ELF-1 (cell line): Measurements from ENCODE around the gene ADGRD1.
"Not testable (repeated sequence)": the region's sequence is repeated elsewhere in the genome, so short reads cannot be mapped to it uniquely, and the experiment has no call there.

Experiments
- DNase-seq: peaks from one replicate; pipeline ENCODE4 v3.0.0-alpha.2; 2016; ENCODE audit warnings: low read depth, low spot score

The ADGRD1 gene

GRCh38 chr12:130937546-130937945 lies 16.2 kb upstream of the ADGRD1 start:
- DNase-seq, result not testable (repeated sequence)

GRCh38 chr12:130938186-130938585 lies 15.5 kb upstream of the ADGRD1 start:
- DNase-seq, result no peak

GRCh38 chr12:130944878-130945277 lies 8.8 kb upstream of the ADGRD1 start:
- DNase-seq, result no peak

- DNase-seq, result no peak
These were observed 7.8 kb upstream of the ADGRD1 start for GRCh38 chr12:130945786-130946492.

GRCh38 chr12:130947028-130947613 lies 6.6 kb upstream of the ADGRD1 start:
- DNase-seq, result no peak

- DNase-seq, result peak; percentile 67
These were observed 5.6 kb upstream of the ADGRD1 start for GRCh38 chr12:130948136-130948535.

- DNase-seq, result no peak
These were observed 5.0 kb upstream of the ADGRD1 start for GRCh38 chr12:130948751-130949150.

- DNase-seq, result no peak
These were observed 3.9 kb upstream of the ADGRD1 start for GRCh38 chr12:130949806-130950205.

- no peak for DNase-seq
These were observed 2.1 kb upstream of the ADGRD1 start for GRCh38 chr12:130951636-130952035.

- DNase-seq, result peak; percentile 78
These were observed 1.3 kb upstream of the ADGRD1 start for GRCh38 chr12:130952171-130952954.

- no peak for DNase-seq
These were observed 781 bp downstream of the ADGRD1 start for GRCh38 chr12:130954544-130954831.

GRCh38 chr12:130955238-130955816 lies 1.6 kb downstream of the ADGRD1 start:
- DNase-seq, result no peak

- DNase-seq, result no peak
These were observed 2.3 kb downstream of the ADGRD1 start for GRCh38 chr12:130956009-130956408.

- no peak for DNase-seq
These were observed 3.0 kb downstream of the ADGRD1 start for GRCh38 chr12:130956456-130957303.

GRCh38 chr12:130957304-130957621 lies 3.6 kb downstream of the ADGRD1 start:
- DNase-seq, result no peak

- no peak for DNase-seq
These were observed 4.9 kb downstream of the ADGRD1 start for GRCh38 chr12:130958557-130959140.

- DNase-seq, result no peak
These were observed 5.9 kb downstream of the ADGRD1 start for GRCh38 chr12:130959632-130960031.

GRCh38 chr12:130960058-130960457 lies 6.4 kb downstream of the ADGRD1 start:
- no peak for DNase-seq

- no peak for DNase-seq
These were observed 7.1 kb downstream of the ADGRD1 start for GRCh38 chr12:130960787-130961186.

- no peak for DNase-seq
These were observed 8.3 kb downstream of the ADGRD1 start for GRCh38 chr12:130961921-130962451.

GRCh38 chr12:130965214-130965613 lies 11.5 kb downstream of the ADGRD1 start:
- DNase-seq, result no peak
